Gastroesophageal sphincter (tissue), 3 donors: ENCODE data around the gene IL20RB.

Source experiments
- POLR2A ChIP-seq, 2 donors: fragments of 450-650 bp; IDR thresholded peaks; one replicate each; pipeline ENCODE4 v1.6.1; 2017; ENCODE audit warnings: antibody characterized with exemption in 2 of 2, mild to moderate bottlenecking in 2 of 2, moderate library complexity in 1 of 2
- POLR2AphosphoS5 ChIP-seq: sonication (generic); formaldehyde crosslinking; IDR thresholded peaks from one replicate; pipeline ENCODE4 v1.6.1; 2017; ENCODE audit warnings: antibody characterized with exemption
- TF ChIP-seq, protein P1 (sequence below), 4 experiments: fragments of 200-600 bp in 2 of 4; fragments of 450-650 bp in 2 of 4; sonication (generic) in 1 of 4; IDR thresholded peaks; one replicate each; pipeline ENCODE4 v1.5.1; 2017 to 2019; ENCODE audit warnings: antibody characterized with exemption in 4 of 4, mild to moderate bottlenecking in 2 of 4, moderate library complexity in 2 of 4

DNA sequence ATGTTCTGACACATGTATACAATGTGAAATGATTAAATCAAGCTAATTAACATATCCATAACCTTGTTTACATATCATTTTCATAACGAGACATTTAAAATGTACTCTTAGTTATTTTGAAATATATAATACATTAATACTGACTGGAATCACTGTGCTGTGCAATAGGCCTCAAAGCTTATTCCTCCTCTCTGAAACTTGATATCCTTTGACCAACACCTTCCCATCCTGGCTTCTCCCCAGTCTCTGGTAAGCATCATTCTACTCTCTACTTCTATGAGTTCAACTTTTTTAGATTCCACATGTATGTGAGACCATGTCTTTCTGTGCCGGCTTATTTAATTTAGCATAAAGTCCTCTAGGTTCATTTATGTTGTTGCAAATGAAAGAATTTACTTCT lies 47.1 kb upstream of the IL20RB start:
- TF ChIP-seq, protein P1, sequence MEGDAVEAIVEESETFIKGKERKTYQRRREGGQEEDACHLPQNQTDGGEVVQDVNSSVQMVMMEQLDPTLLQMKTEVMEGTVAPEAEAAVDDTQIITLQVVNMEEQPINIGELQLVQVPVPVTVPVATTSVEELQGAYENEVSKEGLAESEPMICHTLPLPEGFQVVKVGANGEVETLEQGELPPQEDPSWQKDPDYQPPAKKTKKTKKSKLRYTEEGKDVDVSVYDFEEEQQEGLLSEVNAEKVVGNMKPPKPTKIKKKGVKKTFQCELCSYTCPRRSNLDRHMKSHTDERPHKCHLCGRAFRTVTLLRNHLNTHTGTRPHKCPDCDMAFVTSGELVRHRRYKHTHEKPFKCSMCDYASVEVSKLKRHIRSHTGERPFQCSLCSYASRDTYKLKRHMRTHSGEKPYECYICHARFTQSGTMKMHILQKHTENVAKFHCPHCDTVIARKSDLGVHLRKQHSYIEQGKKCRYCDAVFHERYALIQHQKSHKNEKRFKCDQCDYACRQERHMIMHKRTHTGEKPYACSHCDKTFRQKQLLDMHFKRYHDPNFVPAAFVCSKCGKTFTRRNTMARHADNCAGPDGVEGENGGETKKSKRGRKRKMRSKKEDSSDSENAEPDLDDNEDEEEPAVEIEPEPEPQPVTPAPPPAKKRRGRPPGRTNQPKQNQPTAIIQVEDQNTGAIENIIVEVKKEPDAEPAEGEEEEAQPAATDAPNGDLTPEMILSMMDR (IDR thresholded peaks at IDR 0.05): no peak
- no peak for TF ChIP-seq POLR2AphosphoS5
- TF ChIP-seq POLR2A (IDR thresholded peaks at IDR 0.05): no peak
